H1 (cell line): ENCODE data around the gene NLRC5. TPM values are rescaled to one million over a fixed set of nuclear protein-coding genes. Genes with fewer than 3 reads are reported as not detected.
"Not testable (repeated sequence)": the region's sequence is repeated elsewhere in the genome, so short reads cannot be mapped to it uniquely, and the experiment has no call there.

Experiments
- CTCF ChIA-PET: fragments of 300-600 bp; sonication (Branson Sonifier 250); formaldehyde crosslinking; loops from one replicate; lab custom pipeline; 2021; ENCODE audit not compliant: partially characterized antibody; lab: Charles Lee
- POLR2A ChIA-PET: fragments of 300-600 bp; sonication (Branson Sonifier 250); formaldehyde crosslinking; loops from one replicate; lab custom pipeline; 2021; ENCODE audit warnings: inconsistent platforms; ENCODE audit not compliant: partially characterized antibody; lab: Charles Lee
- DNase-seq, 2 experiments: peaks; one replicate each; pipeline versions ENCODE4 v3.0.0 to v3.0.0-alpha.2; 2010 to 2022; ENCODE audit warnings: low spot score in 2 of 2, low read depth in 1 of 2, mixed read lengths in 1 of 2
- FAIRE-seq: peaks from 2 replicates; lab custom pipeline; 2011; peaks lifted over from hg19 to GRCh38; lab: Jason Lieb, UNC
- H2AFZ ChIP-seq: 2 replicates; pipeline ENCODE4 v1.8.1; 2012; ENCODE audit warnings: low read length, inconsistent platforms
- H2AK5ac ChIP-seq: 2 replicates; pipeline ENCODE4 v1.6.1; 2013; ENCODE audit warnings: low read depth, low read length
- H2BK120ac ChIP-seq: replicated peaks from 2 replicates; pipeline ENCODE3; 2013; ENCODE audit warnings: low read depth, low read length, inconsistent platforms
- H2BK12ac ChIP-seq: 2 replicates; pipeline ENCODE4 v1.6.1; 2013; ENCODE audit warnings: low read depth, low read length
- H2BK15ac ChIP-seq: 2 replicates; pipeline ENCODE4 v1.6.1; 2013; ENCODE audit warnings: low read length
- H2BK20ac ChIP-seq: 2 replicates; pipeline ENCODE4 v1.6.1; 2013; ENCODE audit warnings: low read length
- H2BK5ac ChIP-seq: 2 replicates; pipeline ENCODE4 v1.6.1; 2013; ENCODE audit warnings: low read depth, low read length
- H3K14ac ChIP-seq: 2 replicates; pipeline ENCODE4 v1.6.1; 2013; ENCODE audit warnings: inconsistent platforms; ENCODE audit not compliant: insufficient read length
- H3K18ac ChIP-seq: 2 replicates; pipeline ENCODE4 v1.6.1; 2013; ENCODE audit warnings: low read length; ENCODE audit errors: extremely low read depth
- H3K23ac ChIP-seq: 2 replicates; pipeline ENCODE4 v1.6.1; 2013; ENCODE audit warnings: inconsistent platforms; ENCODE audit not compliant: insufficient read length
- H3K23me2 ChIP-seq: 2 replicates; pipeline ENCODE4 v1.6.1; 2013; ENCODE audit warnings: low read depth, low read length
- H3K27ac ChIP-seq: 2 replicates; pipeline ENCODE4 v1.6.1; 2011; ENCODE audit warnings: low read depth, low read length, inconsistent platforms
- H3K27me3 ChIP-seq, 4 experiments: replicated peaks in 1 of 4; 1 replicate in 1 of 4; 2 replicates in 3 of 4; pipeline versions ENCODE4 v1.6.1 to v1.8.1; 2011 to 2013; ENCODE audit warnings: low read length in 3 of 4, mild to moderate bottlenecking in 3 of 4, inconsistent platforms in 2 of 4, mixed read lengths in 2 of 4, moderate library complexity in 1 of 4; ENCODE audit not compliant: control insufficient read depth in 3 of 4, insufficient read depth in 3 of 4; ENCODE audit errors: extremely low read depth in 1 of 4
- H3K36me3 ChIP-seq, 4 experiments: 2 replicates each; pipeline versions ENCODE4 v1.6.1 to v1.8.1; 2011 to 2013; ENCODE audit warnings: mild to moderate bottlenecking in 4 of 4, low read length in 3 of 4, moderate library complexity in 2 of 4, control low read depth in 1 of 4, inconsistent platforms in 1 of 4; ENCODE audit not compliant: insufficient read depth in 4 of 4, control insufficient read depth in 2 of 4
- H3K4ac ChIP-seq: replicated peaks from 2 replicates; pipeline ENCODE3; 2013; ENCODE audit warnings: low read length, low read depth, mixed read lengths, inconsistent platforms; ENCODE audit not compliant: insufficient read length
- H3K4me1 ChIP-seq, 4 experiments: replicated peaks in 1 of 4; 1 replicate in 1 of 4; 2 replicates in 3 of 4; pipeline versions ENCODE4 v1.6.1 to v1.8.1; 2011 to 2013; ENCODE audit warnings: low read length in 3 of 4, inconsistent platforms in 2 of 4, mixed read lengths in 1 of 4; ENCODE audit not compliant: insufficient read depth in 4 of 4, control insufficient read depth in 3 of 4
- H3K4me2 ChIP-seq, 2 experiments: 2 replicates each; pipeline versions ENCODE4 v1.6.1 to v1.8.1; 2011 to 2013; ENCODE audit warnings: low read depth in 2 of 2, low read length in 2 of 2, control low read depth in 1 of 2, inconsistent platforms in 1 of 2, mild to moderate bottlenecking in 1 of 2; ENCODE audit not compliant: insufficient read depth in 1 of 2
- H3K4me3 ChIP-seq, 4 experiments: fragments of 200-600, 300-600 bp in 1 of 4; sonication (generic), shearing (Covaris generic), sonication (Bioruptor Twin) in 1 of 4; 2 replicates each; pipeline versions ENCODE4 v1.5.1 to v1.8.1; 2011 to 2016; ENCODE audit warnings: low read length in 4 of 4, low read depth in 3 of 4, control low read depth in 2 of 4, inconsistent platforms in 2 of 4, mild to moderate bottlenecking in 2 of 4, mixed read lengths in 1 of 4, moderate library complexity in 1 of 4; ENCODE audit not compliant: insufficient read depth in 2 of 4; ENCODE audit errors: extremely low read depth in 1 of 4
- H3K56ac ChIP-seq: replicated peaks from 2 replicates; pipeline ENCODE3; 2013; ENCODE audit warnings: low read depth, mild to moderate bottlenecking, mixed read lengths, low read length, inconsistent platforms; ENCODE audit not compliant: insufficient read length
- H3K79me1 ChIP-seq: 2 replicates; pipeline ENCODE4 v1.6.1; 2013; ENCODE audit warnings: low read depth, low read length, control low read depth
- H3K79me2 ChIP-seq, 2 experiments: 2 replicates each; pipeline versions ENCODE4 v1.6.1 to v1.8.1; 2012 to 2013; ENCODE audit warnings: low read length in 2 of 2, mild to moderate bottlenecking in 2 of 2, inconsistent platforms in 1 of 2; ENCODE audit not compliant: insufficient read depth in 2 of 2, control insufficient read depth in 1 of 2
- H3K9ac ChIP-seq, 4 experiments: replicated peaks in 1 of 4; 1 replicate in 1 of 4; 2 replicates in 3 of 4; pipeline versions ENCODE4 v1.6.1 to v1.8.1; 2011 to 2013; ENCODE audit warnings: low read depth in 3 of 4, low read length in 3 of 4, control low read depth in 2 of 4, mild to moderate bottlenecking in 2 of 4, moderate library complexity in 2 of 4, inconsistent platforms in 1 of 4; ENCODE audit errors: extremely low read depth in 1 of 4
- H3K9me3 ChIP-seq, 2 experiments: 2 replicates each; pipeline versions ENCODE4 v1.6.1 to v1.8.1; 2012 to 2013; ENCODE audit warnings: mild to moderate bottlenecking in 2 of 2, moderate library complexity in 2 of 2, control low read depth in 1 of 2, inconsistent platforms in 1 of 2, low read depth in 1 of 2, low read length in 1 of 2, mixed read lengths in 1 of 2; ENCODE audit not compliant: insufficient read depth in 2 of 2
- H4K20me1 ChIP-seq, 2 experiments: replicated peaks in 1 of 2; 2 replicates each; pipeline versions ENCODE3 to v1.8.1; 2011 to 2013; ENCODE audit warnings: inconsistent platforms in 2 of 2, low read length in 2 of 2, mild to moderate bottlenecking in 1 of 2; ENCODE audit not compliant: insufficient read depth in 2 of 2, control insufficient read depth in 1 of 2
- H4K5ac ChIP-seq: 2 replicates; pipeline ENCODE4 v1.6.1; 2013; ENCODE audit warnings: low read length, low read depth, mixed read lengths, inconsistent platforms; ENCODE audit not compliant: insufficient read length
- H4K8ac ChIP-seq: 2 replicates; pipeline ENCODE4 v1.8.0; 2013; ENCODE audit warnings: mild to moderate bottlenecking, moderate library complexity, low read length, inconsistent platforms; ENCODE audit not compliant: insufficient read depth; ENCODE audit errors: extremely low read depth
- H4K91ac ChIP-seq: replicated peaks from 2 replicates; pipeline ENCODE3; 2013; ENCODE audit warnings: low read length, mixed read lengths, inconsistent platforms; ENCODE audit not compliant: insufficient read length
- WGBS, 2 experiments: shearing (Covaris generic) in 1 of 2; methylation state at CpG; one replicate each; pipeline versions ENCODE4 v1.1.6 to v1.1.7; 2013 to 2015; ENCODE audit warnings: low lambda C conversion rate in 2 of 2, mixed read lengths in 2 of 2, inconsistent platforms in 1 of 2, low coverage in 1 of 2, missing lambda C conversion rate in 1 of 2; ENCODE audit not compliant: insufficient replicate concordance in 2 of 2, insufficient coverage in 1 of 2, insufficient read length in 1 of 2; ENCODE audit errors: extremely low coverage in 1 of 2, missing lambda C conversion rate in 1 of 2; 5-methylcytosine and 5-hydroxymethylcytosine counted together
- polyA plus RNA-seq, 7 experiments: library from polyadenylated mRNA; depleted of rRNA in 3 of 7; stranded (reverse) in 5 of 7; unstranded in 2 of 7; fragments of >200 nt in 5 of 7; fragments of 200-250 nt in 2 of 7; gene quantifications; 1 replicate in 5 of 7; 2 replicates in 1 of 7; 4 replicates in 1 of 7; pipeline versions ENCODE4 v1.2.1 to v1.2.3, GENCODE V29; 2011 to 2013; ENCODE audit warnings: missing spikeins in 2 of 7, mixed read lengths in 2 of 7
- total RNA-seq: library from RNA; stranded (reverse); fragmentation: NEBNext Ultra II Directional; extraction: Animal tissue kit (Norgen Biotek cat#: 25700); gene quantifications from 2 replicates; pipeline ENCODE4 v1.2.1, GENCODE V29; 2021

The NLRC5 gene
- total and polyA plus RNA-seq, 2 of the 8 experiments (the other 6 are each of a cell fraction or from before 2014, with no cell fraction given), result 2.2 to 3.2 TPM

- H3K79me2 ChIP-seq, H4K8ac ChIP-seq, H3K23me2 ChIP-seq, H3K14ac ChIP-seq, H4K91ac ChIP-seq, DNase-seq, H3K4me2 ChIP-seq, H3K27ac ChIP-seq, H3K79me1 ChIP-seq, H3K4me3 ChIP-seq, H4K5ac ChIP-seq, H3K56ac ChIP-seq, H3K9me3 ChIP-seq, POLR2A ChIA-PET, H3K4me1 ChIP-seq, FAIRE-seq, H2BK5ac ChIP-seq, H3K36me3 ChIP-seq, H2BK20ac ChIP-seq, H4K20me1 ChIP-seq, H3K9ac ChIP-seq, H2BK120ac ChIP-seq, H2AK5ac ChIP-seq, H2AFZ ChIP-seq, H3K18ac ChIP-seq, H2BK15ac ChIP-seq, H3K4ac ChIP-seq, H2BK12ac ChIP-seq, H3K23ac ChIP-seq: not testable (repeated sequence)
- peaks cover 0 to 33% (median 24%) of the 10 kb centered on the region in 4 experiments; a peak in 6 of 7 replicates for H3K27me3 ChIP-seq
- WGBS, 2 experiments, result 93% methylated on average over 4 of the region's 4 CpGs; no CpG with 5 or more reads in 1 of the 2 experiments
- CTCF ChIA-PET, result interaction anchor here (0.8 to 8.1 kb wide), 3 partner anchors 21 to 60 kb away, joined by 3 to 67 read pairs (median 4); no protein-coding TSS in a partner anchor
Measured at GRCh38 chr16:56986908-56987307, 2.4 kb upstream of the NLRC5 start.
